Left renal cortex interstitium (tissue), 4 donors: Measurements from ENCODE around the gene FTO. TPM values are rescaled to one million over a fixed set of nuclear protein-coding genes. Genes with fewer than 3 reads are reported as not detected.

Source experiments
- DNase-seq, 4 donors: peaks; one replicate each; pipeline ENCODE4 v3.0.0-alpha.2; 2013; ENCODE audit warnings: low read depth in 4 of 4, low spot score in 2 of 4, missing footprints in 1 of 4
- polyA plus RNA-seq, 4 donors: library from polyadenylated mRNA; unstranded; fragments of 120-200 nt; gene quantifications; one replicate each; pipeline ENCODE4 v1.2.1, GENCODE V29; 2013; ENCODE audit not compliant: insufficient read length in 4 of 4

The FTO gene
- polyA plus RNA-seq, 4 donors: 83.2 to 91.1 (median 86.2) TPM

GRCh38 chr16:54062361-54063278 is 358.7 kb downstream of the FTO start:
- no peak for DNase-seq

GRCh38 chr16:54063279-54063773 is 359.4 kb downstream of the FTO start:
- no peak for DNase-seq

DNA sequence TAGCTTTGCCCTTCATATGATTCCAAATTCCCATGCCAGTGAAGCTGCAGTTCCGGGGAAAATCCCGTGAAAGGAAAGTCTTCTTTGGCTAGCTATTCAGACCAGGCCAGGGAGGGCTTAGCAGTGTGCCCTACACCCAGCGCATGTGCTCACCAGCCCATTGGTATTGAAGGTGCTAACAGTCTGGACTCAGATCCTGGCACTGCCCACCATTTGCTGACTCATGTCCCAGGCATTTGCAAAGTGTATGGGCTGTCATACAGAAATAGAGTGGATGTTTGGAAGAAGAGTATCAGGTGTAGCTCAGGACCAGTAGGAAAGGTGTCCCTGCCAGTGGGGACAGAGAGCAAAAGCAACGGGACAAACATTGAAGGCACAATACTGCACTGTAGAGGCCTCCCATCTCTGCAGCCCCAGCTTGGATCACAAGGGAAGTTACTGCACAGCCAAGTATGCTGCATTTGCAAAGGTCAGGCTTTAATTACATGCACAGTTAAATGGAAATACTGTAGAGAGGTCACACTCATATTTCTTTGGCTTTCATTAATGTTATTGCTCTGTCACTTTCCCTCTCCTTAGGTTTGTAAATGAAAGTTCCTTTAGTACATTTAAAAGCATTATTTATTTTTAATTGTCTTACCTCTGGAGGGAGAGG is 362.6 kb downstream of the FTO start:
- DNase-seq: no peak

- no peak for DNase-seq
Measured at GRCh38 chr16:54067322-54068065, 363.5 kb downstream of the FTO start.

- no peak for DNase-seq
Measured at GRCh38 chr16:54068212-54068611, 364.3 kb downstream of the FTO start.

GRCh38 chr16:54069601-54070239 is 365.8 kb downstream of the FTO start:
- DNase-seq: no peak

GRCh38 chr16:54070789-54071343 is 366.9 kb downstream of the FTO start:
- DNase-seq: no peak

DNA sequence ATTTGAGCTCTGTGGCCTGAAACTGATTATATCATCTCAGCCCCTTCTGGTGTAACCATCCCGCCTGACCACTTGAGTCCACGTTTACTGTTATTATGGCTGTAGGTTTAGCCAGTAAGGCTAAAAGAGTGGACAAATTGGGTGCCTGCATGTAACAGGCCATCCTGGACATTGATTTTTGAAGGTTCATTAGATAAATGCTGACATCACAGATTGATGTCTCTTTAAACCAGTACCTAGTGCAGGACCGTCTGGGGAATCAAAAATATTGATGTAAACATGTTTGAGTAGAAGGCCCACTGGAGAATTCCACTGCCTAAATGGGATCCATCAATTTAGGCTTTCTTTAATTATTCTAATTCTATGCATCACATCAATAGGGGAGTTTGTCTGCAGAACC is 367.6 kb downstream of the FTO start:
- DNase-seq: no peak

- DNase-seq: no peak
Measured at GRCh38 chr16:54072237-54072636, 368.3 kb downstream of the FTO start.

DNA sequence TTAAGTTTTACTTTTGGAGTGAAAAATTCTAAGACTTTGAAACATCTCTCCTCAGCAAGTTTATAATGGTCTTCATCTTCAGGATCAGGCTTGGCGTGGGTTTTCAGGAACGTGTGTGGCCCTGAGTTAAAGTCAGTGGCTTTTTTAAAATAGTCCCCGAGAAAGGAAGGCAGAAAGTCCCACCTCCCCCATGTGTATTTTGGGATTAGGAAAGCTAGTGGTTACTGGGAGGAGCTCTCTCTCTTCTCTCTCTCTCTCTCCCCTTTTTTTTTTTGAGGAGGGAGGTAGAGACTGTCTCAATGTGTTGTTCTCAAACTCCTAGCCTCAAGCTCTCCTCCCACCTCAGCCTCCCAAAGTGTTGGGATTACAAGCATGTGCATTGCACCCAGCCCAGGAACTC is 369.4 kb downstream of the FTO start:
- no peak for DNase-seq

DNA sequence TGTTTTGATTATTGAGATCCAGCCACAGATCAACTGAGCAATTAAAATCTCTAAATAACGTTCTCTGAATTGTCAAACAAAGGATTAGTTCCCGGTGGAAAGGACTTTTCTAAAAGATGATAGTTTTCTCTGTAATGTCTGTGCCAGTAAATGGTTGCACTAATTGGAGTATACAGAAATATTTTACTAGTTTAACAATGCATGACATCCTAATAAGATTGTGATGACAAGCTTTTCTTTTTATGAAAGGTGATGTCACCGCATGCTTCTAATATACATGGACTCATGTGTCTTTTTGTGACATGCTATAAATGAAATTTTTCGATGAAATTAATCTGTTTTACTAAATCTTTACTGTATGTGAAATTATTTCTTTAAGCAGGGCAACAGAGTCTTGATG is 371.5 kb downstream of the FTO start:
- no peak for DNase-seq

- DNase-seq: no peak
Measured at GRCh38 chr16:54076006-54076504, 372.1 kb downstream of the FTO start.

- no peak for DNase-seq
Measured at GRCh38 chr16:54077050-54077821, 373.3 kb downstream of the FTO start.

GRCh38 chr16:54080524-54081008 is 376.6 kb downstream of the FTO start:
- DNase-seq: no peak

DNA sequence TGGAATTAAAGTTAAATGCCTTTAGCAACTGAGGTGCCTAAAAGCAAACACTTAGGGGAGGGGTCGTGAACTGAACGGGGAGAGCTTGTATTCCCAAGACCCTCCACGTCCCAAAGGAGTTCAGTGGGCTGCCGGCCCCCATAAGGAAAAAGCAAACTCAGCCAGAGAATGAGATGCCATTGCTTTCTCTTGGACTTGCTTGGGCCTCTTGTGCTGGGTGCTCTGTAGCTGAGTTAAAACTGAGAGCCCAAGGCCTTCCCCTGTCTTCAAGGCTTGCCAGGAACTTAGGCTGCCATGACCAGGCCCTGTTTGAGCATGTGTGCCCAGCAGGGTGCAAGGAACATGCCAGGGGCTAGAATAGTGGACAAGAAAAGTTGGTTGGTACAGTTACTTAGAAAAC is 382.8 kb downstream of the FTO start:
- no peak for DNase-seq

- no peak for DNase-seq
Measured at GRCh38 chr16:54090602-54091001, 386.6 kb downstream of the FTO start.

DNA sequence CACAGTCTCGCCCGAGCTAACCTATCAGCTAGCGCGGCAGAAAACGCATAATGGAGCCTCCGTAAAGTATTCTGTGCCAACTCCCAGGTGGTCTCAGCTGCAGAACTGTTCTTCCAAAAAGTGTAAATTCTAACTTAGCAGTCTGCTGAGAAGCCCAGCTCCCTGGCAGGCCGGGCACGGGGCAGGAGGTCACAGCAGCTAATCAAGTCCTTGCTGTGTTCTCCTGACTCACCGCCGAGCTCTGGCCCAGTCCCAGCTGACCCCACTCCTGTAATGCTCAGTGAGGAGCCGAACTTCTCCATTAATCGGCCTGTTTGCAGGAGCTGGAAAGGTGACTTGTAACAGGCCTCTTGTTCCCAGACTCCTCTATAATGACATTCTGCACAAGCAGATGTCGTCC is 389.3 kb downstream of the FTO start:
- no peak for DNase-seq

DNA sequence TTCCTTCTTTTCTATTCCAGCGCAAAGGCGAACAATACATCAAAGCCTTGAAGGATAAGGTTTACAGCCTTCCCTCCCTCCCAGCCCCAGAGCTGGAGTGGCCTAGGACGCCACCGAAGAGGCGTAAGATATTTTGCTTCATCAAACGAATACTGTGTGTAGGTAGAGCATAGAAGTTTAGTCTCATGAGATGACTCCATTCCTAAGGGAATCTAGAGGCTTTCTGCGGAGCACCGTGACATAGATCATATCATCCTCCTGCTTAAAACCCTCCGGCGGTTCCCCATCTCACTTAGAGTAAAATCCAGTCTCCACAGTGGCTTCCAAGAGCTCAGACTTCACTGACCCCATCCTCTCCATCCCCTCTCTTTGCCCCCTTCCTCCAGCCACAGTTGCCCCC is 390.7 kb downstream of the FTO start:
- DNase-seq: no peak

DNA sequence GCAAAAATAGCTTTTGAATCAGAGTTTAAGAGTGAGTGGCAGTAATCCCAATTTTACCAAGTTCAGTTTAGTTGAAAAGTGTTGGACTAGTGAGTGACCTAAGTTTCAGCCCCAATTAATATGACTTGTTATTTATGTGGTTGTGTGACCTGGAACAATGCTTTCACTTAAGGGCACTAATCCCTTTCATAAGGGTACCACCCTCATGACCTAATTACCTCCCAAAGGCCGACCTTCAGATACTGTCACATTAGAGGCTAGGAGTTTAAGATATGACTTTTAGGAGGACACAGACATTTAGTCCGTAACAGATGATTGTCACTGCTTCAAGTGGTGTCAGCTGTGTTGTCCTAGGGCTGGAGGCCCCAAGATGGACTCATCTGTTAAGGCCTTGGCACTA is 392.7 kb downstream of the FTO start:
- no peak for DNase-seq
